ENCODE results near the gene ATG13. TPM values are rescaled to one million over a fixed set of nuclear protein-coding genes. Genes with fewer than 3 reads are reported as not detected.

ATG13 gene
- total RNA-seq, 1 donor from 2014 or later = 87.7 TPM

- peaks cover 7% of the 10 kb centered on the region for H3K4me1 Mint-ChIP-seq (ENCODE audit: low read depth, unreplicated experiment)
- H3K27me3 Mint-ChIP-seq (ENCODE audit: unreplicated experiment) = peaks cover 2% of the 10 kb centered on the region
- H3K27ac Mint-ChIP-seq (ENCODE audit: unreplicated experiment) = peak within 1 kb of the TSS; percentile 96
- no peaks in the 10 kb centered on the region for H3K9me3 Mint-ChIP-seq (ENCODE audit: unreplicated experiment)
- H3K4me3 Mint-ChIP-seq (ENCODE audit: unreplicated experiment) = peak within 1 kb of the TSS; percentile 98
- H3K36me3 Mint-ChIP-seq (ENCODE audit: unreplicated experiment) = no peaks in the 10 kb centered on the region
- no peak for TF ChIP-seq CTCF (IDR thresholded peaks at IDR 0.05; ENCODE audit: partially characterized antibody, unreplicated experiment)
- DNase-seq = peak; percentile 87
These were observed 23.6 kb upstream of the ATG13 start, which contains the start of gene AMBRA1 for GRCh38 chr11:46593550-46594373. AMBRA1 (minus strand) TSS chr11:46594023; CDS start chr11:46548380, 45,643 bp downstream.

GRCh38 chr11:46594374-46594700 lies 23.0 kb upstream of the ATG13 start:
- TF ChIP-seq CTCF (IDR thresholded peaks at IDR 0.05; ENCODE audit: partially characterized antibody, unreplicated experiment) = no peak

GRCh38 chr11:46594785-46595184 lies 22.6 kb upstream of the ATG13 start:
- Mint-ChIP-seq H3K36me3 (ENCODE audit: unreplicated experiment) (no peaks in the 10 kb centered on the region), H3K27ac (ENCODE audit: unreplicated experiment) (no peak overlapping the region), H3K4me3 (ENCODE audit: unreplicated experiment) (peak overlapping the region; percentile 98), H3K9me3 (ENCODE audit: unreplicated experiment) (no peaks in the 10 kb centered on the region), H3K4me1 (ENCODE audit: low read depth, unreplicated experiment) (peaks cover 7% of the 10 kb centered on the region), H3K27me3 (ENCODE audit: unreplicated experiment) (peaks cover 2% of the 10 kb centered on the region)
- no peak for TF ChIP-seq CTCF (IDR thresholded peaks at IDR 0.05; ENCODE audit: partially characterized antibody, unreplicated experiment)
- DNase-seq = no peak

More at GRCh38 chr11:46594374-46594700, 23.0 kb upstream of the ATG13 start:
- H3K4me3 Mint-ChIP-seq (ENCODE audit: unreplicated experiment) = peak overlapping the region; percentile 98
- no peaks in the 10 kb centered on the region for H3K36me3 Mint-ChIP-seq (ENCODE audit: unreplicated experiment)
- peaks cover 2% of the 10 kb centered on the region for H3K27me3 Mint-ChIP-seq (ENCODE audit: unreplicated experiment)
- no peaks in the 10 kb centered on the region for H3K9me3 Mint-ChIP-seq (ENCODE audit: unreplicated experiment)
- H3K4me1 Mint-ChIP-seq (ENCODE audit: low read depth, unreplicated experiment) = peaks cover 7% of the 10 kb centered on the region
- peak overlapping the region; percentile 96 for H3K27ac Mint-ChIP-seq (ENCODE audit: unreplicated experiment)
- no peak for DNase-seq

GRCh38 chr11:46597155-46597554 lies 20.2 kb upstream of the ATG13 start:
- no peak overlapping the region for H3K4me3 Mint-ChIP-seq (ENCODE audit: unreplicated experiment)
- H3K9me3 Mint-ChIP-seq (ENCODE audit: unreplicated experiment) = no peaks in the 10 kb centered on the region
- DNase-seq = no peak
- TF ChIP-seq CTCF (IDR thresholded peaks at IDR 0.05; ENCODE audit: partially characterized antibody, unreplicated experiment) = no peak
- H3K27ac Mint-ChIP-seq (ENCODE audit: unreplicated experiment) = no peak overlapping the region
- H3K27me3 Mint-ChIP-seq (ENCODE audit: unreplicated experiment) = peaks cover 2% of the 10 kb centered on the region
- H3K36me3 Mint-ChIP-seq (ENCODE audit: unreplicated experiment) = no peaks in the 10 kb centered on the region
- no peaks in the 10 kb centered on the region for H3K4me1 Mint-ChIP-seq (ENCODE audit: low read depth, unreplicated experiment)

GRCh38 chr11:46597609-46598219 lies 19.6 kb upstream of the ATG13 start:
- Mint-ChIP-seq H3K4me1 (ENCODE audit: low read depth, unreplicated experiment) (no peaks in the 10 kb centered on the region), H3K36me3 (ENCODE audit: unreplicated experiment) (no peaks in the 10 kb centered on the region), H3K27ac (ENCODE audit: unreplicated experiment) (no peak overlapping the region), H3K9me3 (ENCODE audit: unreplicated experiment) (no peaks in the 10 kb centered on the region), H3K4me3 (ENCODE audit: unreplicated experiment) (no peak overlapping the region), H3K27me3 (ENCODE audit: unreplicated experiment) (peaks cover 2% of the 10 kb centered on the region)
- DNase-seq = no peak
- TF ChIP-seq CTCF (IDR thresholded peaks at IDR 0.05; ENCODE audit: partially characterized antibody, unreplicated experiment) = no peak

Data from glutamatergic neuron (in vitro differentiated cells).